Sigmoid colon (tissue), 4 donors: Measurements from ENCODE around the gene PRDM1.

ENCODE experiments used
- CTCF ChIP-seq, 4 experiments: fragments of 450-650 bp in 3 of 4; fragments of 200-600 bp in 1 of 4; IDR thresholded peaks; one replicate each; pipeline ENCODE4 v1.5.1; 2016 to 2019; ENCODE audit warnings: antibody characterized with exemption in 4 of 4, mild to moderate bottlenecking in 3 of 4, moderate library complexity in 2 of 4
- EP300 ChIP-seq, 4 donors: sonication (generic); formaldehyde crosslinking; IDR thresholded peaks; one replicate each; pipeline ENCODE4 v1.6.1; 2017; ENCODE audit warnings: antibody characterized with exemption in 4 of 4
- POLR2A ChIP-seq, 2 donors: fragments of 450-650 bp; IDR thresholded peaks; one replicate each; pipeline ENCODE4 v1.6.1; 2016; ENCODE audit warnings: antibody characterized with exemption in 2 of 2, mild to moderate bottlenecking in 2 of 2, moderate library complexity in 2 of 2
- POLR2AphosphoS5 ChIP-seq, 4 donors: sonication (generic); formaldehyde crosslinking; IDR thresholded peaks; one replicate each; pipeline ENCODE4 v1.6.1; 2017; ENCODE audit warnings: antibody characterized with exemption in 4 of 4

DNA sequence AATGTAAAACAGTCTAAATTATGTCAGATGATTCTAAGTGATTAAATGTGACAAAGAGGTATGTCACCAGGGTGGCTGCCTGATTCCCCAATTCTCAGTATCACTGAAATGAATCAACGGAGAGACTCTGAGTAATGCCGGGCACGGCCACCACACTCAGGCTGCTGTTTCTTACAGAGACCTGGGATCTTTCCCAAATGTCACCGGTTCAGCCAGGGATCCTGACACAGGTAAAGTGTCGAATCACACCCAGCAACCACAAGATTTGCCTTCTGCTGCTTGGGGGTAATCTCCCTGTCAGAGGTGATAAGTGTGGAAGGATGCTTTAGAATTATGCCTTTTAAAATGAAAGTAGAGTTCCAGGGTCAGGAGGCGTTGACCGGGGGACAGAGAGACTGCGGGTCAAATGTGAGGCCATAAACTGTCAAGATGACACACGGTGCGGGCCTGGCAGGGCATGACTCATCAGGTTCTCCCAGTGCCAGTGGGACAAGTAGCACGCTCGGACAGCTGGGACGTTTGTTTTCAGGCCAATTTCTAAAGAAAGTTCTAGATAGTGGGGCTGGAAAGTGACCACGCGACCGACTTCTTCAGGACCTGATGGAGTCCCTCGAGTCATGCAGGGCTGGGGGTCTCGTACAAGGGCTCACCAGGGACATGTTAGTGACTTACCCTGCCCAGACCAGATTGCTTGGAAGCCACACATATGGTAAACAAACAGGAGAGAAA, 48.9 kb downstream of the PRDM1 start:
- no peak for TF ChIP-seq CTCF (IDR thresholded peaks at IDR 0.05)
- TF ChIP-seq POLR2AphosphoS5 (IDR thresholded peaks at IDR 0.05), result no peak
- TF ChIP-seq POLR2A (IDR thresholded peaks at IDR 0.05), result no peak
- no peak for TF ChIP-seq EP300 (IDR thresholded peaks at IDR 0.05)
